ENCODE results near the gene SNED1. TPM values are rescaled to one million over a fixed set of nuclear protein-coding genes. Genes with fewer than 3 reads are reported as not detected.
A peak's percentile ranks its signal among the peaks of the same experiment; 100 is the strongest.
"Not testable (repeated sequence)": the region's sequence is repeated elsewhere in the genome, so short reads cannot be mapped to it uniquely, and the experiment has no call there.

SNED1 gene
- total RNA-seq, 1 experiment from 2014 or later, result 0.77 TPM

DNA sequence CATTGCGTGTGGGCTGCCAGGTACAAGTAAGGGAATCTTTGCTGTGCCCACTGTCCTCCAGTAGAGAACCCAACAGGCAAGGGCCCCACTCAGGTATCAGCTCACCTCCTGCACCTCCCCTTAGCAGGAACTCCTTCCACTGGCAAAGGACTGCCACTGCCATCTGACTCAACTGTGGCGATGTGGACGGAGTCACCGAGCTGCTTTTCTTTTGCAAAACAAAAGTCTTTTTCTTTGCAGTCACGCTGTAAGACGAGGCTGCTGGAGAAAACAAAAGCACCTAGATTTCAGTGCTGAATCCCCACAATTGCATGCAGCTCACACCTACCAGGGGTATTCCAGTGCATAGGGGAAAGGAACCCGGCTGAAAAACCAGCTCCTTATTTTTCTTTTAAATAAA lies 95.8 kb downstream of the SNED1 start:
- DNase-seq (ENCODE audit: extremely low read depth, low read depth), result no peak

DNA sequence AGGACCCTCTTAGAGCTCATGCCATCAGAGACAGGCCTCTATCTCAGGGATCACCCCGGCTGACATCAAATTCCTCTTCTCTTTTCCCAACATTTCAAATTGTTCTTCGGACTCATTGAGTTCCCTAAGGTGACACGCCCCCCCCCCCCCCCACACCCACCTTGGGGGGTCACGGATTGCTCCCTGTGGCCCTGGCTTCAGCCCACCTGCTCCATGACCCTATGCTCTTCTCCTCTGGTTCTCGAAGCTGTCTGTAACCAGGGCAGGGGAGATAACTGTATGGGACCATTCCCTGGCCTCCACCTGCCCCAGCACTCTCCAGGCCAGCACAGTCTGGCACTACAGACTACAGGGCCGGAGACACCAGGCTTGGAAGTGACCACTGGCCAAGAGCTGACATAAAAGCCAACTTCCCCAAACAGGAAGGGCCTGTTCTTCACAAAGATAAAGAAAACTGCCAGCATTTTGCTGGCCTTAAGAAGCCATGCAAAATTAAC lies 96.6 kb downstream of the SNED1 start:
- DNase-seq (ENCODE audit: extremely low read depth, low read depth), result no peak

DNA sequence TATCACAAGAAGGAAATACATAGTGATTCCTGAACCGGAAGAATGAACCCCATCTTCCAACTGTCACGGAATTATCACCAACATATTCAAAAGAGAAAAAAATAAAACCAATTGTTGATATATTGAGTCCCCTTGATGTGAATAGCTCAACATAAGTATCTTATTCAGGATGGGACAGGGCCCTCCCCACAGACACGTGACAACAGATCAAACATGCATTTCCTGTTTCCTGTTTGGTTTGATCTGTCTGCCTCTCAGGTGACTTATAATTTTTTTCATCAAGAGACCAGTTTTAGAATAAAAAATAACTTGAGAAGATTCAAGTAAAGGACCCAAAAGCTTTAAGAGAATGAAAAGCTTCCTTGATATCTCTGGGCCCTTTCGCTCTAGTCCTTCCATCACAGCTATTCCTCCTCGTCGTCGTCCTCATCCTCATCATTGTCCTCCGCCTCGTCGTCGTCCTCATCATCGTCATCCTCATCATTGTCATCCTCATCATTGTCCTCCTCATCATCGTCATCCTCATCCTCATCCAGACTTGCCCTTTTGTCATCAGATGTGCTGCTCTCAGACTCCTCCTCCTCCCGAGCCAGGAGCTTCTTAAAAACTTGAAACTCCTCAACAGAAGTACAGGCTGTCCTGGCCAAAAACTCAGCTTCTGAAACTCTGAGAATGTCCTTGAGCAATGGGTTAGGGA lies 97.3 kb downstream of the SNED1 start:
- no peak for DNase-seq (ENCODE audit: extremely low read depth, low read depth)

DNA sequence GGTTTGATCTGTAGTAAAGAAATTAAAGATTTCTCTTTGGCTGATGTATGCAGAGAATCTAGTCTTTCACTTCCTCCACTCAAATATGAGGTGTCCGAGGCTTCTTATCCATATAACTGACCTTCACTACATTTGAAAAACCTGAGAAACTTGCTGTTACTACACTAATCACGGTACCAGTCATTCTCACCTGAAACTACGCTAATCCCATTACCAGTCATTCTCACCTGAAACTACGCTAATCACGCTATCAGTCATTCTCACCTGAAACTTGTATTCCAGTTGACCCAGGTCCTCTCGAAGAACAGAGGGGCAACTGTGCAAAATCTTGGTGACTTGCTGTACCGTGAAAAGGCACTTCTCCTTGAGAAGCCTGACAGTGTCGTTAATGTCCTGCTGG lies 98.6 kb downstream of the SNED1 start:
- no peak for DNase-seq (ENCODE audit: extremely low read depth, low read depth)

DNA sequence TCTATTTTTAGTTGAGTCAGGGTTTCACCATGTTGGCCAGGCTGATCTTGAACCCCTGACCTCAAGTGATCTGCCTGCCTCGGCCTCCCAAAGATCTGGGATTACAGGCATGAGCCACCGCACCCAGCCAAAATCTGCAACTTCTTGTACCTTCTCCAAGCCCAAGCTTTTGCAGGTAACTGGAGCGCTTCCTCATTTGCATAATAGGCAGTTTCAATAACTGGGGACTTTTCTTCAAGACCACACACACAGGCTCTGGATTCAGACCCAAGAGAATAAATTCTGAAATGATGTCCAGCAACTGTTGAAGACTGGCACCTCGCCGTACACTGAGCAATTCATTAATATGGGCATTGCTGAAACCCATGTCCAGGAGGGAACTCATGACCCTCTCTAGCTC lies 100.8 kb downstream of the SNED1 start:
- no peak for DNase-seq (ENCODE audit: extremely low read depth, low read depth)

DNA sequence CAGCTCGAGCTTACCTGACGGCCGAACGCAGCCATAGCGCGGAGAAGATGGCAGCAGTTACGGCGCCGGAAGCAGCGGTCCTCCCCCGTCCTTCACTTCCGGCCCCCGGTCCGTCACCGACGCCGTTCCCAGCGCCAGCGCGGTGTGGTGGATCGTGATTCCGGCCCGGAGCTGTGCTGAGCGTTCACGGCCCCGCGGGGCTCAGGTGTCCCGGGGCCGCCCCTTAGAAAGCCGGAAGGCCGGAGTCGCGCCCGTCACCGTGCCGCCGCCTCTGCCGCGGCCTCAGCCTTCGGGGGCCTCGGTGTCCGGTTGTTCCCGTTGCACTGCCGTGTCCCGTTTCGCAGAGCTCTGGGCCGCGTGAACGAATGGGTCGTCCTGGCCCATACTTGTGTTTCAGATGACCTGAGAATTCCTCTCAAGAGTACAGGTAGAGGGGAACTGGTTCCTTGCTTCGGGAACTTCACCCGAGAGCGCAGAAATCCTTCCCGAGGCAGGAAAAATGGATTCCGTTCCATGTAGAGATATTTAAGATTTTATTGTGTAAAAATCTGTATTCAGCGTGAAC lies 103.9 kb downstream of the SNED1 start, which contains the start of gene MTERF4:
TSS of gene MTERF4 (minus strand) at position 49 of the 565 bp plus-strand sequence. CDS start at position 35, 14 bp downstream.
- DNase-seq (ENCODE audit: extremely low read depth, low read depth), result peak; percentile 80

DNA sequence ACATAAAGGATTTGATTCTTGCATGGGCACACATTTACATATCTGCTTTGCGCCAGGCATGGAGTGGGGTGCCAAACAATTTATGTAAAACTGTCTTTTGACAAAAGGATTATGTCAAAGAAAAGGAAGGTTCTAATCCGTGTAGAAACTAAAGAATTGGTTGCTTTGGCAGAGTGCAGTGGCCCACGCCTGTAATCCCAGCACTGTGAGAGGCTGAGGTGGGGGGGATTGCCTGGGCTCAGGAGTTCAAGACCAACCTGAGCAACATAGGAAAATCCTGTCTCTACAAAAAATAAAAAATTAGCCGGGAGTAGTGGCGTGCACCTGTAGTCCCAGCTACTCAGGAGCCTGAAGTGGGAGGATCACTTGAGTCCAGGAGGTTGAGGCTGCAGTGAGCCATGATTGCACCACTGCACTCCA lies 104.8 kb downstream of the SNED1 start:
- DNase-seq (ENCODE audit: extremely low read depth, low read depth), result no peak

DNA sequence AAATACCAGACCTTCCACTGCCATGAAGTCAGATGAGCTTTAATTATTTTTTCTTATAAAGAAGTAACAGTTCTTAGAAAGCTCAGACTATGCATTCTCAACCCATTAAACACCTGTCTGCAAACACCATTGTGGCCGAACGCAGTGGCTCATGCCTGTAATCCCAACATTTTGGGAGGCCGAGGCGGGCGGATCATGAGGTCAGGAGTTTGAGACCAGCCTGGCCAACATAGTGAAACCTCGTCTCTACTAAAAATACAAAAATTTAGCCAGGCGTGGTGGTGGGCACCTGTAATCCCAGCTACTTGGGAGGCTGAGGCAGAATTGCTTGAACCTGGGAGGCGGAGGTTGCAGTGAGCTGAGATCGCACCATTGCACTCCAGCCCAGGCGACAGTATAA lies 106.2 kb downstream of the SNED1 start:
- DNase-seq (ENCODE audit: extremely low read depth, low read depth), result not testable (repeated sequence)

DNA sequence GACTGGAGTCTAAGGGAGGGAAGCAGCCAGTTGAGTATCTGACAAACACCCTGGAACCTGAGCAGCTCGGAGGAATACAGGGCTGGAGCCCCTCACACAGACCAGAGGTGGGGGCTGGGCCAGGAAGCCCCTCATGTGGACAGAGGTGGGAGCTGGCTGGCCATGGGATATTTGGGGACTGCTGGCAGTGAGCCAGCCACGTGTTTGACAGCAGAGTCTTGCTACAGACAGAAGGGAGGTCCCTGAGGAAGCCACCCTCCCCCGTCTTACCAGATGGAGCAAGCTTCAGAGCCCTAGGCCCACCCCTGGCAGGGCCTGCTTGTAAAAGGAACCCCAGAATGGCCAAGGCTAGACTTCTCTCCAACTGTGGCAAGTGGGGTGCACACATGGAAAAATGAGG lies 107.2 kb downstream of the SNED1 start:
- no peak for DNase-seq (ENCODE audit: extremely low read depth, low read depth)

DNA sequence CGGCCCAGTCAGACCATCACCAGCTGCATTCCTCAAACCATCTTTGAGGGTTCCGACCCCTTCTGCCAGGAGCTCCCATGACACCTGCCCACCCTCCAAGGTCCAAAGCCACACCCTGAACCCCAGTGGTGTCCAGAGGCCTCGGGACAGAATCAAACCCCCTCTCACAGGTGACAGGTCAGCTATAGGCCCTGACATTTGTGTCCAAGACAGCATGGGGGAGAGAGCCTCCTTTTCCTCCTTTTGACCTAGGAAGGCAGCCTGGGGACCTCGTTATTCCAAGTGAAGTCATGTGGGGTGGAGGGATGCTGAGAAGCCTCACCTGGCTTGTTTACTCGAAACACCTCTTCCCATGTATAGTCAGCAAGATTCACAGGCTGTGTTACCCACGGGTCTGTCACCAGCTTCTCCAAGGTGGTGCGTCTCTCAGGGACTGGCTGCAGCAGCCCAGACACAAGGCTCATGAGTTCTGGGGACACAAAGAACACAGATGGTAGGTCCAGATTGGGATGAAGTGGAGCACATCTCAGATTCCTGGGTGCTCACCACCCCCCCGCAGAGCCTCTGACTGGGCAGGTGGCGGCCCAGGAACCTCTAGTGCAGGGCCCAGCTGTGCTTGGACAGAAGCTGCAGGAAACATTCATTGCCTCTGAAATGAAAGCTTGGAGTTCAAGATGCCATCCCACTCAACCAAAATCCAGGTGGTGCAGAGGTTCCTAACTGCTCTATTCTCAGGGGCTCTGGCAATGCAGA lies 108.8 kb downstream of the SNED1 start:
- DNase-seq (ENCODE audit: extremely low read depth, low read depth), result no peak

DNA sequence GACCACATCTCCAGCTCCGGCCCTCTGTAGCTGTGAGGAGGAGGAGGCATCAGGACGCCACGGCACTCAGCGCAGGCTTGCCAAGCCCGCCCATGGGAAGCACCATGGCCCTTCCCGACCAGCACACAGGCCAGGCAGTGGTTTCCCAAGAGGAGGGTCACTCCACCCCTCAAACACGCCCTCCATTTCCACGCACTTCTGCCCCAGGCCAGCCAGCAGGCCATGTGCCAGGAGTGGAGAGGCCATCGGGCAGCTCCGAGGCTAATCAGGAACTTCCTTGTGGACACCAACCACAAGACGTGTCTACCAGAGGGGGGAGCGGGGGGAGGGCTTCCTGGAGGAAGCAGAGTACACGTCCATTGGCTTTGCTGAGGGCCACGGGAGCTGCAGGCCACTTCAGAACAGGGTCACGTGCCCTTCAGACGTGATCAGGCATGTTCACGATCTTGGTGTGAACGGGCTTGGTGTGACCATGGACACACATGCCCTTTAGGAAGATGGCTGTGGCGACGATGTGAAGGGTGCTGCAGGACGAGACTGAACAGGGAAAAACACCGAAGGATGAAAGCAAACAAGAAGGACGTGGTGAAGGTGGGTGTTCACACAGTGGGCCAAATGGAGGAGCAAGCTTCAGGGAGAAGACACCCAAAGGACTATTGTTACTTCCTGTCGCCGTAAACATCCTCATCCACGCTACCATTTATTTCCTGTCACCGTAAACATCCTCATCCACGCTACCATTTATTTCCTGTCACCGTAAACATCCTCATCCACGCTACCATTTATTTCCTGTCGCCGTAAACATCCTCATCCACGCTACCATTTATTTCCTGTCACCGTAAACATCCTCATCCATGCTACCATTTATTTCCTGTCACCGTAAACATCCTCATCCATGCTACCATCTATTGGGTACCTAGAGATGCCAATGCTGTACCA lies 110.1 kb downstream of the SNED1 start:
- no peak for DNase-seq (ENCODE audit: extremely low read depth, low read depth)

DNA sequence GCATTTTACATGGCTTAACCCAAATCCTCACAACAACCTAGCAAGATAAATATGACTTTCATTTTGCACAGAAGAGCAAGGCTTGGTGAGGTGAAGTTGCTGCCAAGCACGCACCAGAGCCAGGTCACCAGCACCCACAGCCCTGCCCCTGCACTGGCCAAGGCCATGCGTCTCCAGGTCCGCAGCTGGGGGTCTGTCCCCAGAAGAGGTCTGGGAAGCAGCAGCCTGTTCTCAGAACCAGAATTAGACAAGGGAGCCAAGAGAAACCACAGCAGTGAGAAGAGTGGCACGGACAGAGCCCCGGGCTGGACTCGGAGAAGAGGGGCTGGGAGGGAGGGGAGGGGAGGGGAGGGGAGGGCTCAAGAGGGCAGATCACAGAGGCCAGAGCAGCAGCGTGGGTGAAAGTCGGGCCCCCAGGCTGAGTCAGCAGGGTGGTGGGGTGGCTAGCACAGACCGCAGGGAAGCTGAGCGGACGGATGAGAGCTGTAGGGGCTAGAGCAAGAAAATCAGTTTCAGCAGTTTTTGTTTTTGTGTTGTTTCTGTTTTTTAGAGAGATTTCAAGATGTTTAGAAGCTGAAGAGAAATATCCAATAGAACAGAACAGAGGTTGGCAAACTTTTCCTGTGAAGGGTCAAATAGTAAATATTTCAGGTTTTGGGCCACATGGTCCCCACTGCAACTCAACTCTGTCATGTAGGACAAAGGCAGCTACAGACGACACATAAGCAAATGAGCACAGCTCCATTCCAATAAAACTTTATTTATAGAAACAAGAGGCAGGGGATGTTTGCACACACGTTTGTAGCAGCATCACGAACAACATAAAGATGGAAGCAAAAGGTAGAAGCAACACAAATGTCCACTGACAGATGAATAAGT lies 111.0 kb downstream of the SNED1 start:
- no peak for DNase-seq (ENCODE audit: extremely low read depth, low read depth)

DNA sequence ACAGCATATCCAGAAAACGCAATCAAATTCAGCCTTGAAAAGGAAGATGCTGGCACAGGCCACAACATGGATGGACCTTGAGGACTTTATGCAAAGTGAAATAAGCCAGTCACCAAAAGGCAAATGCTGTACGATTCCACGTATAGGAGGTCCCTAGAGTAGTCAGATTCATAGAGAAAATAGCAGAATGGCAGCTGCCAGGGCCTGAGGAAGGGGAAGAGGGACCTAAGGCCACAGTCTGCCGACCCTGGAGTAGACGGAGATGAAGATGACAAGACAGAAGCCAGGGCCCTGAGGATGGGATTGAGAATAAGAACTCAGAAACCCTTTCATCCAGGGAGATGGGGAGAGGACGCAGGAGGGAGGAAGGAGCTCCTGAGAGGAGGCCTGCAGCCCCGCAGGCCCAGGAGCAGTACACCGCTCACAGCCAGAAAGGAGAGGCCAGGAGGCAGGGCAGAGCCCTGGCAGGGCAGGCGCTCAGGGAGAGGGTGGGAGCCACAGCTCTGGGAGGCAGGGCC lies 111.7 kb downstream of the SNED1 start:
- DNase-seq (ENCODE audit: extremely low read depth, low read depth), result no peak

DNA sequence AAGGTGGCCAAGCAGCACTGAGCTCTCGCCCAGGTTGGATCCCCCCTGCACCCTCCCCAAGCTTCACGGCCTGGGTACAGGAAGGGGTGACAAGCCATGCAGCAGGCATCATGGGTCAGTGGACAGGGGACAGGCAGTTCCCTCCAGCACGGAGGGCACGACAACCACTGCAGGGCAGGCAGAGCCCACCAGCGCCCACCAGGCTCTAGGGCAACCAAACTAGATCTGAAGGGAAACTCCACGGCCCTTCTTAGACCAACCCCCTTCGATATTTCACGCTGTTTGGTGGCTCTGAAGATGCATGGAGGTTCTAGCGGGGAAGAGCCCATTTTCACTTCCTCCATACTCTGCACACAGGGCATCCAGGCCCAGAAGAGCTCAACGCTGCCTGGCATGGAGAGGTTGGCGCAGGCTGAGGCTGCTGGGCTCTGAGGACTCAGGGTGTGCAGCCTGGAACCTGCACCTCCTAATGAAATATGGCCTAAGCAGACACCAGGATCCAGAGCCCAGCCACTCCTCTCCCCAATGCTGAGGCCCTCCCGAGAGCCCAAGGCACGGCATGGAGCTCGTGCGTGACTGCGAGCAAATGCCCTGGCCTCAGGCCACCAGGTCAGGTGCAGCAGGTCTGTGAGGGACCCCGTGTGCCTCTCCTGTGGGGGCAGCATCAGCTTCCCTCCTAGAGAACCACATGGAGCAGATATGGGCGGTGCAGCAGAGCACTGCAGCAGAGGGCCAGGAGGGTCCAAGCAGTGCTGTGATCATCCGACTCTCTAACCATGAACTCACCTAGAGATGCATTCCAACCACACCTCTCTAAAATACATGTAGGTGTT lies 112.4 kb downstream of the SNED1 start:
- DNase-seq (ENCODE audit: extremely low read depth, low read depth), result no peak

DNA sequence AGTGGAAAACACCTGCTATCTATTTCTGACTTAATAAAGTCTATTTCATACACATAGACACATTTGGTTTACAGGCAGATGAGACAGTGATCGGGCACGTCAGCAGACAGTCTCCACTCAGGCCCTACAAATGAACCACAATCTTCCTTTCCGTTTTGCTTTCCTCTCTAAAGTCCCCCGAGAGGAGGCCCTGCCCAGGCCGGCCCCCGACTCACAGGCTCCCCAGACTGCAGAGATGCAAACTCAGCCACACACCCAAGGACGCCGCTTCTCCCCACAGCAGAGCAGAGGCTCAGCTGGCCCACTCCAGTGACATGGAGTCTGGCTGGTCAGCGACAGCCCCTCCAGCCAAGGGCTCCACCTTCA lies 113.0 kb downstream of the SNED1 start:
- no peak for DNase-seq (ENCODE audit: extremely low read depth, low read depth)

DNA sequence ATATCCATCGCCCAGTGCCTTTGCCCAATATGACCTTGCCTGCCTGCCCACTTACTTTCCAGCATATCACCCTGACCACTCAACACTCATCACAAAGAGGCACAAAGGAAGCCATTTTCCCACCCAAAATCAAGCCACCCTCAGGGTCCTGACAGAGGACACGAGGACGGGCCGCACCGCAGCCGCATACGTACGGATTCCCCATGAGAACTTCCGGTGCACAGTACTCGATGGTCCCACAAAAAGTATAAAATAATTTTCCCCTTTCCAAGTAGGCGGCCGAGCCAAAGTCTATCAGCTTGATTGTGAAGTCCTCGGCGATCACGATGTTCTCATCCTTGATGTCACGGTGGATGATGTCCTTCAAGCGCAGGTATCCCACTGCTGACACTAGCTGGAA lies 113.6 kb downstream of the SNED1 start:
- no peak for DNase-seq (ENCODE audit: extremely low read depth, low read depth)

DNA sequence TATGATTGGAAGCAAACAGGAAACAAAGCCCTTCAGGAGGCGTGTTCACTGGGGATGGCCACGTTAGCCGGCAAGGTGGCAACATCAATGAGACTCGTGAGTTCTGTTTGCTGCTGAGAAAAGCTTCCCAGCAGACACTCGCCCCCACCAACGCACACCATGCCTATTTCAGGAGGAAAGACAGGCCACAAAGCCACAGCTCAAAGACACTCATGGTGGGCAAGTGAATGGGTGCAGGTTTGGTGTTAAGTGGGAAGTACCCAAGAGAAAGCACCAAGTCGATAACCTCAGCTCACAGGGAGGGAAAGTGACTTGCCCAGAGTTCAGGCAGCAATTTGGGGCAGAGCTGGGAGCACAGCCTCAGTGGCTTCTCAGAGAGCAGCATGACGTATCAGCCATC lies 114.2 kb downstream of the SNED1 start:
- DNase-seq (ENCODE audit: extremely low read depth, low read depth), result no peak

DNA sequence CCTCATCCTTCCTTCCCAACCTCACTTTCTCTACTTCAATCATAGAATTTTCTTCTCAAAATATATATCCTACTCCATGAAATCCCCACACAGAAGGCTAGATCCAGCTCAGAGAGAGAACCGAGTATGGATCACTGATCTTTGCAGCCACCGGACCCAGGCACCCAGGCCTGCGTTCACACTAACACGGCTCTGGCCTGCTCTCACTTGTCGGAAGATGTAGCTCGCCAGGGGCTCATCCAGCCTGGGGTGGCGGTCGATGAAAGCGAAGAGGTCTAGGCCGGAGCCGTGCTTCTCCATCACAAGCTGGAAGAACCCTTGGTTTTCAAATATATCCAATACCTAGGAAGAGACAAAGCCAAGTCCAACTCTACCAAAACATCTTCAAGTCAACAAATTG lies 116.4 kb downstream of the SNED1 start:
- DNase-seq (ENCODE audit: extremely low read depth, low read depth), result no peak

DNA sequence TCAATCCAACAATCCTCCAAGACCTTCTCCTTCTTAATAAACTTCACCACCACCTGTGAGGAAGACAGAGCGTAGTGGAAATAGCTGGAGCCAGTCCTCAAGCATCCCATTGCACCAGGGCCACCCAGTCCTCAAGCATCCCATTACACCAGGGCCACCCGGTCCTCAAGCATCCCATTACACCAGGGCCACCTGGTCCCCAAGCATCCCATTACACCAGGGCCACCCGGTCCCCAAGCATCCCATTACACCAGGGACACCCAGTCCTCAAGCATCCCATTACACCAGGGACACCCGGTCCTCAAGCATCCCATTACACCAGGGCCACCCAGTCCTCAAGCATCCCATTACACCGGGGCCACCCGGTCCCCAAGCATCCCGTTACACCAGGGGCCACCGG lies 116.9 kb downstream of the SNED1 start:
- DNase-seq (ENCODE audit: extremely low read depth, low read depth), result no peak

All from NCI-H460 (cell line).